Measurements from ENCODE around the gene MAPK11.

The MAPK11 gene

GRCh38 chr22:50218153-50218995 is 51.8 kb downstream of the MAPK11 start:
- H3K4me3 ChIP-seq (replicated peaks; ENCODE audit: low read depth, low read length) = no peak overlapping the region
- DNase-seq (ENCODE audit: low read depth) = no peak
- TF ChIP-seq CTCF (IDR thresholded peaks at IDR 0.05; ENCODE audit: low read length, missing control alignments) = no peak

DNA sequence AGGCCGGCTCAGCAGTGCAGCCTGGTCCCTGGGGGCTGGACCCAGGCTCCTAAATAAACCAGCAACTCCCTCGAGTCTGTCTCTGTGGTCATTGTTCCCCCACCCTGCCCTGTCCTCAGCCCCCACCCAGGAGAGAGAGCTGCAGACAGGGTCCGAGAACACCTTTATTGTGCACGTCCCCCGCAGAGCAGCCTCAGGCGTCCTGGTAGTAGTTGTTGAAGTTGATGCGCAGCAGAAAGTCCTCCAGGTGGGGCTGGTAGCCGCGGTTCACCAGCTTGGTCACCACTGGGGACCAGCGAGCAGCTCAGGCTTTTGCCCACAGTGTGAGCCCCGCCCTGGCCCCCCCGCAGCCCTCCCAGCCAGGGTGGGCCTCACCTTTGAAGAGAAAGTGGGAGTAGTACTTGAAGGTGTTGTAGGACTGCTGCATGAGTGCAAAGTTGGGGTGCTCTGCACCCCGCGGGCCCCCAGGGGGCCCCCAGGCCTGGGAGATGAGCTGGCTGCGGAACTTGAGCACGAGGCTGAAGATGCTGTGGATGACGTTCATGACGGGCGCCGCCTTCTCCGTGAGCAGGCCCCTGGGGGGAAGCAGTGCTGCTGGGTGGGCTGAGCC is 52.5 kb downstream of the MAPK11 start:
- no peak for DNase-seq (ENCODE audit: low read depth)
- no peak for TF ChIP-seq CTCF (IDR thresholded peaks at IDR 0.05; ENCODE audit: low read length, missing control alignments)
- H3K4me3 ChIP-seq (replicated peaks; ENCODE audit: low read depth, low read length) = no peak overlapping the region

- no peak overlapping the region for H3K4me3 ChIP-seq (replicated peaks; ENCODE audit: low read depth, low read length)
- DNase-seq (ENCODE audit: low read depth) = no peak
- no peak for TF ChIP-seq CTCF (IDR thresholded peaks at IDR 0.05; ENCODE audit: low read length, missing control alignments)
These were observed 53.3 kb downstream of the MAPK11 start for GRCh38 chr22:50216684-50217520.

- TF ChIP-seq CTCF (IDR thresholded peaks at IDR 0.05; ENCODE audit: low read length, missing control alignments) = no peak
- no peak for DNase-seq (ENCODE audit: low read depth)
- H3K4me3 ChIP-seq (replicated peaks; ENCODE audit: low read depth, low read length) = no peak overlapping the region
These were observed 54.0 kb downstream of the MAPK11 start for GRCh38 chr22:50216055-50216683.

DNA sequence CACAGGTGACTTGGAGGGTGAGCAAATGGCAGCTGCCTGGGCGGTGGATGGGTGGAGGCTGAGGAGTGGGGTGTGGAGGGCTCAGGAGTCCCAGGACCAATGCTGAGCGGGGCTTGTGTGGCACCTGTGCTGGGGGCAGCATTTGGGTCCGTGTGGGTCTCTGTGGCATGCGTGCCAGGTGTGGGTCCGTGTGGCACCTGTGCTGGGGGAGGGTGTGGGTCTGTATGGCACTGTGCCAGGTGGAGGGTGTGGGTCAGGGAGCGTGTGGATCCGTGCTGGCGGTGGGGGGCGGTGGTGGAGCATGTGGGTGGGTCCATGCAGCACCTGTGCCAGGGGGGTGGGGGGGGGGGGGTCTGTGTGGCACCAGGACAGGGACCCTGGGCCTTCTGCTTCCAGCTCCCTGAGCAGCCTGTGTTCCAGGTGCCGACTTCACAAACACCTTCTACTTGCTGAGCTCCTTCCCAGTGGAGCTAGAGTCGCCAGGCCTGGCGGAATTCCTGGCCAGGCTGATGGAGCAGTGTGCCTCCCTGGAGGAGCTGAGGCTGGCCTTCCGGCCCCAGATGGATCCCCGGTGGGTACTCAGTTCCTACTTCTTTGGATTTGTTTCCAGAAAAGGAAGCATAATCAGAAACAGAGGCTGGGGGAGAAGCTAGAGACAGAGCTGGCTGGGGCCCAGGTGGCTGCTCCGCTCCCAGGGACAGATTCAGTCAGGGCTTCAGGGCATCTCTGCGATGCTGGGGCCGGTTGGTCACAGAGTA is 54.7 kb downstream of the MAPK11 start:
- DNase-seq (ENCODE audit: low read depth) = no peak
- H3K4me3 ChIP-seq (replicated peaks; ENCODE audit: low read depth, low read length) = no peak overlapping the region
- no peak for TF ChIP-seq CTCF (IDR thresholded peaks at IDR 0.05; ENCODE audit: low read length, missing control alignments)

All from fibroblast of pulmonary artery (primary cell).